RWPE1 (cell line): ENCODE measurements around the gene CNOT2.

Source experiments
- CTCF ChIA-PET: fragments of 350-600 bp; sonication (Branson Sonifier 250); formaldehyde crosslinking; extraction: SDS; loops from one replicate; lab custom pipeline; 2021; lab: Yijun Ruan, JAX
- POLR2A ChIA-PET: fragments of 400-600 bp; formaldehyde crosslinking; extraction: SDS; loops from one replicate; lab custom pipeline; 2020; ENCODE audit warnings: antibody characterized with exemption; ENCODE audit not compliant: low non-redundant PET; lab: Yijun Ruan, JAX
- DNase-seq: peaks from one replicate; pipeline ENCODE4 v3.0.0; 2012; ENCODE audit warnings: low spot score
- H3K27ac ChIP-seq: fragments of 450-650 bp; 2 replicates; pipeline ENCODE4 v1.5.1; 2017
- CTCF ChIP-seq: fragments of 450-650 bp; conservative IDR thresholded peaks from 2 replicates; pipeline ENCODE4 v1.5.1; 2017; ENCODE audit warnings: low read depth, mild to moderate bottlenecking

Gene CNOT2

GRCh38 chr12:70248876-70249275, 5.6 kb downstream of the CNOT2 start:
- no peak for TF ChIP-seq CTCF
- H3K27ac ChIP-seq, result no peak overlapping the region
- CTCF ChIA-PET, result no interaction called here
- DNase-seq, result no peak
- POLR2A ChIA-PET, result no interaction called here

DNA sequence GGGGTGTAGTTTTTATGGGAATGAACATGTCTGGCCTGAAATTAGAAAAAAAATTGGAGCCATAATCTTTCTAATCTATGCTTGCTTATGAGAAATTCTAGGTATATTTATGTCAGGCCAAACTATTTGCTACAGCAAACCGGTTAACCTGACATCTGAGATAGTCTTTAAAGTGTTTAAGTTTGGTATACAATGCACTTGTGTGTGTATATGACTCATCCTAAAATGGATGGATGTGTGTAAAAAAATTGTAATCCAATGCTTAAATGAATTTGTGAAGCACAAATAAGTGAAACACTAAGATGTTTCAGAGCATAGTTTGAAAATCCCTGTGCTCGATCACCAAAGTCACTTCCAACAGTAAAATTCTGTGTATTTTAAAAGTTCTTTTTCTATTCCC, 6.7 kb downstream of the CNOT2 start:
- no peak for TF ChIP-seq CTCF
- ChIA-PET CTCF (no interaction called here), POLR2A (no interaction called here)
- no peak for DNase-seq
- no peak overlapping the region for H3K27ac ChIP-seq

- ChIA-PET POLR2A (no interaction called here), CTCF (interaction anchor here (0.6 kb wide), 1 partner anchor 196 kb away, joined by 3 read pairs; no protein-coding TSS in a partner anchor)
- no peak overlapping the region for H3K27ac ChIP-seq
- no peak for DNase-seq
- no peak for TF ChIP-seq CTCF
Measured at GRCh38 chr12:70251226-70251625, 8.0 kb downstream of the CNOT2 start.

- DNase-seq, result no peak
- ChIA-PET POLR2A (no interaction called here), CTCF (no interaction called here)
- TF ChIP-seq CTCF, result no peak
- H3K27ac ChIP-seq, result no peak overlapping the region
Measured at GRCh38 chr12:70251661-70252060, 8.4 kb downstream of the CNOT2 start.

DNA sequence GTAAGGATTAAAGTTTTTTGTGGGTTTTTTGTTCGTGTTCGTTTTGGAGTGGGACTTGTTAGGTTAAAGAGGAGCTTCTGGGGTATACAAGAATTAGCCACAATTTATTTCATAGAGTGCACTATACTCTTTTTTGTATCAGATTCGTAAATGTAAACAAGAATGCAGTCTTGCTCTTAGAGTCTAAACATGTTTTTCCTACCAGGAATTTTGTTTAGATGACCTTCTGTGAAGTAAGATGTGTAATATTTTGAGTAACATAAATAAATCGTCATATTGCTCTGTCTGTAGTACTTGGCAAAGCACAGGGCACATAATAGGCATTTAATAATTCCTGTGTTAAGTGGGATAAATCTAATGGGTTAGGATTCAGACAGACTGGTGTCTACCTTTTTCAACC, 9.6 kb downstream of the CNOT2 start:
- POLR2A ChIA-PET, result no interaction called here
- TF ChIP-seq CTCF, result no peak
- DNase-seq, result no peak

DNA sequence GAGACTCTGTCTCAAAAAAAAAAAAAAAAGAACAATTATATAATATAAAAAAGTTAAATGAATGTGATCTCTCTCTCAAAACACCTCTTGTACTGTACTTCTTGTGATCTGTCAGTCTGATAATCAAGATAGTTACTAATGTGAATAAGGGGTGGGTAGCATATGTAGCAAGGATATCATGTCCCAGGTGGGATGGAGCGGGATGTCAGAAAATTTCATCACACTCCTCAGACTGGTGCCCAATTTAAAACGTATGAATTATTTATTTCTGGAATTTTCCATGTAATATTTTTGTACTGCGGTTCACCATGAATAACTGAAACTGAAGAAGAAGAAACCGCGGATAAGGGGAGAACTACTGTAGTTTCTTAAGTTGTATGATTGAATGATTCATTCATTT, 11.0 kb downstream of the CNOT2 start:
- no peak overlapping the region for H3K27ac ChIP-seq
- DNase-seq, result no peak
- no peak for TF ChIP-seq CTCF
- CTCF ChIA-PET, result no interaction called here
- POLR2A ChIA-PET, result no interaction called here

More for the DNA sequence above, 9.6 kb downstream of the CNOT2 start:
- CTCF ChIA-PET, result no interaction called here
- H3K27ac ChIP-seq, result no peak overlapping the region

GRCh38 chr12:70254846-70255245, 11.6 kb downstream of the CNOT2 start:
- no peak for TF ChIP-seq CTCF
- H3K27ac ChIP-seq, result no peak overlapping the region
- ChIA-PET CTCF (no interaction called here), POLR2A (no interaction called here)
- no peak for DNase-seq
